Activated CD4-positive, alpha-beta T cell treated with anti-CD3 and anti-CD28 coated beads, Interleukin-10, Interleukin-2, amounts not matched to agents 100 ng/mL and 50 ng/mL, durations not matched to agents 16 hours and 8 hours (primary cell): ENCODE measurements around the gene SCRG1.
A peak's percentile ranks its signal among the peaks of the same experiment; 100 is the strongest.

Experiments
- DNase-seq: peaks from one replicate; pipeline ENCODE4 v3.0.0-alpha.2; 2020

Gene SCRG1

DNA sequence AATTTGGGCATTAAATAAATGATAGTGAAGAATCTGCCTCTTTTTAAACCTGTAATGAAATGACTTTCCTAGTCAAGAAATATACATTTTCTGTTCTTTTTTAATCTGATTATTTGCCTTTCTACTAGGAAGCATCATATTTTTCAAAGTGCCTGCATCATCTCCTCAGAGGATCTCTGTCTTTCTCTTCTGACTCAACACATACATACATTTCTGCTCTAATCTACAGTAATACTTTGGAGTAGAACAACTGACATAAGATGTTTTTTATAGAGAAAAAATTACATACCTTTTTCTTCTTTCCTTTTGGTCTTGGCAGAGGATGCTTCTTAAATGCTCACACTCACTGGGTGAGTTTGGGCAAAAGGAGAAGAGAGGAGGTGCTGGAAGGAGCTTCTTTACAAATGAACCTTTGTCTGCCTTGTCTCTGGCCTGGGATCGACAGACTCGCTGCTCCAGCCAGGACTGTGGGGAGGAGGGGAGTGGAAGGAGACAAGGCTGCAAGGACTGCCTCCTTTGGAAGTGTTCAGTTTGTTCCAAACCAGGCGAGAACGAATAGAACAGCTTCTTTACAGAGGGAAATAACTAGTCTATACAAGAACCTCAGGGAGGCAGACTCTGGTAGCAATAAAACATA, at the start of gene SCRG1:
SCRG1 (minus strand) TSS at position 338 of the 637 bp plus-strand sequence. CDS start 7,702 bp downstream, outside the sequence.
- DNase-seq, result no peak

DNA sequence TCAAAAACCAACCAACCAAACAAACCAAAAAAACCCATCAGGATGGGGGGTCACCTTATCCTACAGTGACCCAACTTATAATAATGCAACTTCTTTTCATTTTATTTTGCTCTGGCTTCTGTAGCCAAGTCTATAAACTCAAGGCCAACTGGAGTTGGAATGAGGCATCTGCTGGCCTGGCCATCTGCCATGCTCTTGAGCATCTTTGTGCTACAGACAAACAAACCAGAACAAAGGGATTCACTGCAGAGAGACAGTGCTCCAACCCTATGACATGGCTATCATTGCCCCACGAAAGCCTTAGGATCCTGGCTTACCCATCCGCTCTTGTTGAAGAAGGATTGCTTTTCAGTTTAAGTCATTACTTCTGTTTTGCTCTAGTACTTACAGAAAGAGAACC, 49.2 kb upstream of the SCRG1 start:
- DNase-seq, result no peak

DNA sequence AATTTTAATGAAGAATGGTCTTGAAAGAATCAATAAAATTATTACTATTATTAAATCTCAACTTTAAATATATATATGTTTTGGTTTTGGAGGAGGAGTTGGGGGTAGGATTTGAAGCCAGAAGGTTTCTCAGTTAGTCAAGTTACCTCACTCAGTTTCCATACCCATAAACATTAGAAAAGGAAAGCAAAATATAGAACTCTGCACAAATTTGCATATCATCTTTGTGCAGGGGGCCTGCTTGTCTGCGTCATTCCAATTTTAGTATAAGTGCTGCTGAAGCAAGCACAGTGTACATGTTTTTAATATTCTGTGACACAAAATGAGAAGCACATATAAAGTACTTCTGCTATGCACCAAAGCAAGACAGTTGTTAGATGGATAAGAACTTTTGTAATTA, 47.5 kb upstream of the SCRG1 start:
- DNase-seq, result no peak

DNA sequence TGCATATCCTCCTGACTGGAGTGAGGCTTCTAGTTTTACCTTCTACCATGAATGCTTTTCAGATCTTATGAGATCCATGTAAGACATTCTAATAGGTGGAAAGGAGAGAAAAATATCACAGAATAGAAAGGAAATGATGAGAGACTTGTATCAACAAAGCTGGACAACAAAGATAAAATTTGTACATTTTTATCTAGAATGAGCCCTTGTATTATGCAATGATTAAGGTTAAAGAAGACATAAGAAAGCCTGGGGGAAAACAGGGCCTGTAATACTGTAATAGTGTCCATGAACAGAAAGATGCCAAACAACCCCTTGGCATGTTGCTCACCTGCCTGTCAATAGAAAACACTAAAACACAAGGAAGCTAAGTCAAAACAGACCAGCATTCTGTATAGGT, 44.2 kb upstream of the SCRG1 start:
- no peak for DNase-seq

DNA sequence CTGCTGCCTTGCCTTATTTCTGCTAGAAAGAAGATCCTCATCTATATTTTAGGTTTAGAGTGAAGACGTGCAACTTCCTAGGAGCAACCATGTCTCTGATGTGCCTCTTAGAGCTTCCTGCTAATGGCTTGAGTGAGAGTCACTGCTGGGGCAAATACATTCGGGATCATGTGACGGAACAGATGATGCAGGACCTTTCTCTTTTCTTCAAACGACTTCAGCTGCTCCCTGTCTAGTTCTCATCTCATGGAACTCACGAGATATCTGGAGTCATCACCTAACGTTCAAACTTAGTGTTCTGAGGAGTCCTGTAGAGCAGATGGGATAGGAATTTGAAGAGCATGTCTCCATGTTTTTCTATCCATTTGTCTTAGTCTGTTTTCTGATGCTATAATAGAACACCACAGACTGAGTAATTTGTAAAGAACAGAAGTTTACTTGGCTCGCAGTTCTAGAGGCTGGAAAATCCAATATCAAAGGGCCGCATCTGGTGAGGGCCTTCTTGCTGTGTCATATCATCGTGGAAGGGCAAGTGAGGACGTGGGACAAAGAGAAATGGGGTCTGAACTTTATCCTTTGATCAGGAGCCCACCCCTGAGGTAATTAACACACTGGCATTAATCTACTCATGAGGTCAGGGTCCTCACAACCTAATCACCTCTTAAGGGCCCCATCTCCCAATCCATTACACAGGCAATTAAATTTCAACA, 43.5 kb upstream of the SCRG1 start:
- no peak for DNase-seq

DNA sequence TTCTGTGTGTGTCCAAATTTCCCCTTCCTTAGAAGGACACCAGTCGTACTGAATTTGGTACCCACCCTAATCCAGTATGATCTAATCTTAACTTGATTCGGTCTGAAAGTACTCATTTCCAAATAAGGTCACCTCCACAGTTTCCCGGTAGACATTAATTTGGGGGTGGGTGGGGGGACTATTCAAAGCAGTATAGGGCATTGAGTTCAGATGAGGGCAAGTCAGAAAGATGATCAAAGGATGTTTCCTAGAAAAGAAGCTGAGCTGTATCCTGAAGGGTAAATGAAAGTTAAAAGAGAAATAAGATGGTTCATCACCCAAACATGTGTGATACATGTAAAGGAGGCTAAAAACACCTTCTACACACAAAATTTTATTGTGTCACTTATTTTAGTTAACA, 42.0 kb upstream of the SCRG1 start:
- DNase-seq, result no peak

DNA sequence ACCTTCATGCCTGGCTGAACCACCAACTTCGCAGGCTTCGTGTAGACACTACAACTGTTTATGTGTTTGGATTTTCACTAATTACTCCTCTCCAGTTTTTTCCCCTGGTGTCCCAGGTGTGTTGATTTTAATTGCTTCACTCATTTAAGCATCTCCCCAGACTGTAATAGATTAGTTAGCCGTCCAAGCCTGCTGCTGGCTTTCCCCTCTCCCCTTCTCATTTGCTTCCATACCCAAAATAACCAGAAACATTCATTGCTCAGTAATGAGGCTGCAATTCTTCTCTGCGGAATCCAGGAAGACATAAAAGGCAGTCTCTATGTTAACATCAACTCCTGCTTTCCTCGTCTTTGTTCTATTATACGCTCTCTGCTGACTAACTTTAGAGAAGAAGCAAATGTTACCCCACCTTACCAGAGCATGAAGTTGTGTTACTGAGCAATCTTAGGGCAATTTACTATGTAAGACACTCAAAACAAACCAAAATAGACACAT, 37.9 kb upstream of the SCRG1 start:
- no peak for DNase-seq

DNA sequence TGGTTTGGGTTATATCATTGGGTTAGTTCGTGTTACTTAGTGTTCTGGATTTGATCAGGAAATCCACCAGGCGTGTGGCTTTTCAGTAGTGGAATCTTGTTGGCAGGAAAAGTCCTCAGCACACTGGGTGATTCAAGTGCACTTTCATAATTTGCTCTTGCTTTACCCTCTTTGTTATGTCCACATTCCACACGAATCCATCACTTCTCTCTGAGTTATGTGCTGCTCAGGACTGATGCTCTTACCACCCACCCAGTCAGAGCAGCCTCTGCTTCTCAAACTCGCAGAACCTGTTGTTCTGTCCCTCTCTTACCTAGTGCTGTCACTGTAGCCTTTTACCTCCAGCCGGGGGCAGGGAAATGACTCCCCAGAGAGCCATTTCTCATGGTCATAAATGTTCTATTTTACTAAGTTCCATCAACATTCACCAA, 37.2 kb upstream of the SCRG1 start:
- DNase-seq, result no peak

DNA sequence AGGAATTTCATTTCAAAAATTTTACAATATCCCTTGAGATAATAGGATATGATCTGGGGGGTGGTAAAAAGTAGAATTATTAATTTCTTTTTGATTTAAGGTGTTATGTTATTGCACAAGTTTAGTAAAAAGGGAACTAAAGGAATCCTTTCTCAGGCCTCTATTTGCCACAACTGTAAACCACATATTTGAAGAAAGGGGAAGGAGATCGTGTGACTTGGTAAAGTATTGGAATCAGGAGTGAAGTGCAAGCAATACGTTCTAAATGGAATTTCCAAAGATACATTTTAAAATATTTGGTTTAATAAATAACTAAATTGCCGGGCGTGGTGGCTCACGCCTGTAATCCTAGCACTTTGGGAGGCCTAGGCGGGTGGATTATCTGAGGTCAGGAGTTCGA, 35.3 kb upstream of the SCRG1 start:
- no peak for DNase-seq

DNA sequence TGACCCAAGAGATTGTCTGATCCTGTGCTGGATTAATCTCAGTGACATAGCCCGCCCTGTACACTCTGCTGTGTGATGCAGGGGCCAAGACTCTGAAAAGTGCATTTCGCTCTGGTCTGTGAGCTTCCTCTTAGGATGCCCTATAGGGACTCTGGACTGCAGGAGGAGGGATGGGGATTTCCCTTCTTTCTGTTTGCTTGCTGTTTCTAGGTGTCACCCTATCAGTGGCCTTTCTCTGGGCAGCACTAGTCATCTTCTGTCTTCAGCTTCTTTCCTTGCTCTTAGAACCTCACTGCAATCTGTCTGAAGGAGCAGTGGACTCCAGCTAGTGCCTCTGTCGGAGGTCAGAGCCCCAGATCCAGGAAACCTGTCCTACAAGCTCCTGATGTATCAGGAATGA, 34.5 kb upstream of the SCRG1 start:
- DNase-seq, result no peak

DNA sequence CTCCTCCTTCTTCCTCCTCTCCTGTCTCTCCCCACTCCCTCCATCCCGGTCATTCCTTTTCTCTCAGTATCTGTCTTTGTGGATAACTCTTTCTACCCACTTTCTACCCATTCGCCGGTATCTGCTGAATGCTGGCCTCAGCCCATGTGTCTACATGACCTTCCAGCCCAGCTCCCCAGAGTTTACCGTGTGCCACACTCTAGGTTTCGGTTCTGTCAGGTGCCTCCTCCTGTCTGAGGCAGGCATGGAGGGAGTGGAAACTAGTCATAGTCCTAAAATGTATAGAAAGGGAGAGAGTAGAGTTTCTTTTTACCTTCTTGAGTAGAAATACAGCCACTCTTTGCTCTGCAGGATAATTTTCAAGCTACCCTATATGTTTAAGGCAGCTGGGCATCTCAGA, 33.5 kb upstream of the SCRG1 start:
- DNase-seq, result no peak

DNA sequence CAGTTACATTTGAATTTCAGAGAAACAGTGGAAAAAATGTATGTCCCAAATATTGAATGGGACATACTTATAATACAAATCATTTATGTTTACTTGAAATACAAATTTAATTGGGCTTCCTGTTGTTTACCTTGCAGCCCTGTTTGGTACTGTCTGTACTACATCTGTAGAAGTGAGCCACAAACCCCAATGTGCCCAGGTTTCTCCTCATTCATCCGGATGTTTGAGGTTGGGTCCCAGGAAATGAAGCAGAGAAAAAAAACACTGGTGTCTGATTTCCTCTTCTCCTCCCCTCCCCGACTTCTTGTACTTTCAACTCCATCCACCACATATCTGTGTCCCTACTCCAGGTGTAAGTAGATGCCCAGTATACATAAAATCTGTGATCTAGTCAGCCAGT, 27.1 kb upstream of the SCRG1 start:
- DNase-seq, result peak; percentile 13

DNA sequence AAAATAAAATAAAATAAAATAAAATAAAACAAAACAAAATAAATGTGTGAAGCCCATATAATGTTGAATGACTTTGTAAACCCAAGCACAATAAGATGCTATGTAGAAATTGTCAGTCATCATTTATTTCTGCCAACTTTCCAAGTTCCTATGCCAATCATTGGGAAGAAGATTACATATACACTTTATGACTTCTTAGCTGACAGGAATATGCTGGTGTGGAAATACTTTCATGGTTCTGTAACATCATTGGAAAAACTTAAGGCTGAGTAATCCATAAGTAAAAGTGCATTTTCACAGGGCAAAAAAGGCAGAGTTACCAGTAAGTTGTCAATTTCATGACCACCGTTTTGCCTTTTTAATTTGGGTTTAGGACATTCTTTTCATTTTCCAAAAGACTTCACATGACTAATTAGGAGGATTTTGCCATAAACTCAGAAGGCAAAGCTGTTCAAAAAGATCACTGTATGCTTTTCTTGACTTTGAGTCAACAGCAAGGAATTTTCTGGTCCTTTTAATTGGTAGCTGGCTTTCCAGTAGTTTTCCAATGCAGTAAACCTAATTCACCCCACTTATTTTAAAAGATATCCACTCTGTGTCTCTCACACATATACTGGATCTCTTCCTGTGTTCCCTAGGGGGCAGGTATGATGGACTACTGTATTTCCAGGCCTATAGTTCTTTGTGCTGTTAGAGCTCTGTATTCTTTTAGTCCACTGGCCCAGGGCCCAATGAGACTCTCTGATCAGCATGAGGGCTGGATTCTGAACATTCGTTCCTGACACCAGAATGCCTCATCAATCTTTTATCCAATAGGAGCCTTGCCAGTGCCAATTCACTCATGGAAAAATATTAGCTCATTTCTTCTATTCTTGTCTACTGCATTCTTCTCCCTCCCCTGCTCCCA, 26.2 kb upstream of the SCRG1 start:
- DNase-seq, result no peak

DNA sequence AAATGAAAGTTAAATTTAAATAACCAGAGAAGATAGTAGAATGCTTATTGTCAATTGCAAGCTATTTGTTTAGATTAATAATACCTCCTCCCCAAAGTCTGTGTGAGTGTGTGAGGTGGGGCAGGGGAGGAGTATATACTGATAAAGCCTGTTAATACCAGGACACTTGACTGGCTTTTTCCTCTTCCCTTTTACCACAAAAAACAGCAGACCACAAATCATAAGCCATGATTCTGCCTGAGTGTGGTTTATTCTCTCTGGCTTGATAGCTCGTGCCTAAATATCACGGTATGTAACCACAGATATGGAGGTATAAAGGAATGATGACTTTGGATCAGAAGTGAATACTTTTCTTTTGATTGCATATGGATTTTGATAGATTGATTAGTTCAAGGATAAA, 21.9 kb upstream of the SCRG1 start:
- DNase-seq, result no peak

DNA sequence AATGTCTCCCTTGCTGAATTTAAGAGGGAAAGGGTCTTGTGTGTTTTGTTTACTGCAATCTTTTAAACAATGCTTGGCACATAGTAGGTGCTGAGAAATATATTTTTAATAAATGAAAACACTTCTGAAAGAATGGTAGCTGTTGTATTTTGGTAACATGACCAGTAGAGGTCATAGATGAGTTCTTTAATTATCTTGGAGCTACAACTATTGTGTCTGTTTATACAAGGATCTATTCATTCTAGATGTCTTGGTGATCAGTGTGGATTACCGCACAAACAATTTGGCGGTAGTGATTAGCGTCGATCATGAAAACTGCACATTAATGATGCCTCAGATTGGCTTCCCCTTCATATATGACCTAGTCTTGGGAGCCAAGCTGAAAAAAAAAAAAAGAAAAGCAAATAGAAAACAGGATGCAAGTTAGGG, 21.4 kb upstream of the SCRG1 start:
- peak; percentile 28 for DNase-seq

DNA sequence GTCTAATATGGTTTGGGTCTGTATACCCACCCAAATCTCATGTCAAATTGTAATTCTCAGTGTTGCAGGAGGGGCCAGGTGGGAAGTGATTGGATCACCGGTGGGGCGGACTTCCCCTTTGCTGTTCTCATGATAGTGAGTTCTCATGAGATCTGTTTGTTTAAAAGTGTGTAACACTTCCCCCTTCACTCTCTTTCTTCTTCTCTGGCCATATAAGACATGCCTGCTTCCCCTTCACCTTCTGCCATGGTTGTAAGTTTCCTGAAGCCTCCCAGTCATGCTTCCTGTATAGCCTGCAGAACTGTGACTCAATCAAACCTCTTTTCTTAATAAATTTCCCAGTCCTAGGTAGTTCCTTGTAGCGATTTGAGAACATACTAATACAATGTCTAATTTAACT, 19.7 kb upstream of the SCRG1 start:
- DNase-seq, result no peak

DNA sequence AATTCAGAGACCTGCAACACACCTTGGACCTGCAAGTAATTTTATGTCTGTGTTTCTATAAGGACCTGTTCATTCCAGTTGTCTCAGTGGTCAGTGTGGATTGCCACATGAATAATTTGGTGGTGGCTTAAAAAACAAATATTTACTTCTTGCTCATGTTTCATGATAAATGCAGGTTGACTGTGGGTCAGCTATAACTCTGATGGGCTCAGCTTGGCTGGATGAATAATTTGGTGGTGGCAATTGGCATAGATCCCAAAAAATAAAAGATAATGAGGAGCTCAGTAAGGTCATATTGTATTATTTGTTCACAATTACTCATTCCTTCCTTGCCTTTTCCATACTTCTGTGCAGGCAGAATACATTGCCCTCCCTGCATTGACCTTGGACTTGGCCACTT, 18.9 kb upstream of the SCRG1 start:
- no peak for DNase-seq

DNA sequence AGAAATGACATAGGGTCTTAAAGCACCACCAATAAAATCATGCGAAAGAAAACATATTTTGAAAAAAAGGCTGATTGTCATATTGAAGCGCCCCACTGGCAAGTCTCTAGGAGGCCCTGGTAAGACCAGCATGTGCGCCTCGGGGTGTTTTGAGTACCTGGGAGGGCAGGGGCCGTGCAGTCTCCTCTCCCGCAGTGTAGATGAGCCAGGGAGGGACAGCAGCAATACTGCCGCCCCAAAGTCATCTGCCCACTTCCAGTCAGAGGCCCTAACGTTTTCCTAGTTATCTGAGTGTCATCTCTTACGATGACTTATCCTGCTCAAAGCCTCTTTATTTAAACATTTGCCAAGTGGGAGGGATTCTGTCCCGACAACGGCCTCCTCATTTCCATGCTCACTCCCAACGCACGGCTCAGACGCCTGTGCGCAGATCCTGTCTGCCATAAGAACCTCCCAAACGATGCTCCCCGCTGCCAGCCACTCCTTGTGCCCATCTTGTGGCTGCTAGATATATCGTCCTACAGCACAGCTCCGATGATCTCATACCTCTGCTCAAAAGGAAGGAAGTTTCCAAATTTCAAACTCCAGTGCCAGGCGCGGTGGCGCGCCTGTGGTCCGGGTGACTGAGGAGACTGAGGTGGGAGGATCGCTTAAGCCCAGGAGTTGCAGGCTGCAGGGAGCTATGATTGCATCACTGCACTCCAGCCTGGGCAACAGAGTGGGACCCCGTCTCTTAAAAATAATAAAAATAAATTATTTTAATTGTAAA, 17.2 kb upstream of the SCRG1 start:
- DNase-seq, result no peak

DNA sequence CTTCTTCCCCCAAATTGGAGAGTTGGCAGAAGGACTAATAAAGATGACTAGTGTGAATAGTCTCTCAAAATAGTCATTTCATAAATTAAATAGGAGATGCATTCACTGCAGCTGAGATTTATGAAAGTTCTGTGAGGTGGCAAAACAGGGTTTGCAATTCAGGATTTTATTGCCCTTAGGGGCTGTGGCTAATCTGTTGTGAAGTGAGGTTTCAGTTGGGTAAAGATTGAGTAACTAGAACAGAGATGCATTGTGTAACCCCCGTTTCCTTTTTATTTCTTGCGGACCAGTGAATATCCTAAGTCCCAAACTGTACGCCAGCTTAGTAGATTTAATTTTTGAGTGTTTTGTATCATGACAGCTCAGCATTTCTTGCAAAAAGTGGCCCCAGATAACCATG, 16.2 kb upstream of the SCRG1 start:
- DNase-seq, result no peak

DNA sequence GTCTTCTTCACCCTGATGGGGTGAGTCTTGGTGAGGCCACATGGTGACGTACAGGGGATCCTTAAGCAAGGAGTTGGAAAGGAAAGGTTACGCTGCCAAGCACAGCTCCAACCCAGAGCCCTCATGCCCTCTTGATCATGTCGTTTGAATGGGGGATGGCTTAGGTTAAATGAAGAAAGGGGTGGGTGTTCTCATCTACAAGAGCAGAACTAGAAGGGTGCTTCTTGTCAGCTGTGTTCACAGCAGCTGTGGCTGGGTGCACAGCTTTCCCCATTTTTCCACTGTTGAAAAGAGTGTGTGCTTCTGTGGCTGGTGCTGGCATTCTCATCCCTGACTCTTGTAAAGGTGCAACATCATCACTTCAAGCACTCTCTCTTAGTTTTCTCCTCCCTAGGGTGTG, 15.5 kb upstream of the SCRG1 start:
- DNase-seq, result no peak

DNA sequence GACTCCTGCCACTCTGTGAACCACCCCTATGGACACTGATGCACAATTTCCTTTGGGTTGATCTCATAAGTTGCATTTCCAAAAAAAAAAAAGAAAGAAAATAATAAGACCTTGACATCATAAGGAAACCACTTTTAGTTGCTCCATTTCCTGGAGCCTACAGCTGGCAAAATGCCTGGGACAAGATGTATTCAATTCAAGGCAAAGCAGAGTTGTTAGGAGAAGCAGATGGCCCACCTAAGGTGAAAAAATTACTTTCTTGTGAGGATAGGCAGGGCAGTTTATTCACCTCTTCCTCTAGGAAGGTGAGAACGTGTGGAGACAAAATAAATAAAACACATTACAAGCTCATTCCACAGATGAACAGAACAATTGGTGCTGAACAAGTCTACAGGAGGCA, 14.1 kb upstream of the SCRG1 start:
- DNase-seq, result no peak

DNA sequence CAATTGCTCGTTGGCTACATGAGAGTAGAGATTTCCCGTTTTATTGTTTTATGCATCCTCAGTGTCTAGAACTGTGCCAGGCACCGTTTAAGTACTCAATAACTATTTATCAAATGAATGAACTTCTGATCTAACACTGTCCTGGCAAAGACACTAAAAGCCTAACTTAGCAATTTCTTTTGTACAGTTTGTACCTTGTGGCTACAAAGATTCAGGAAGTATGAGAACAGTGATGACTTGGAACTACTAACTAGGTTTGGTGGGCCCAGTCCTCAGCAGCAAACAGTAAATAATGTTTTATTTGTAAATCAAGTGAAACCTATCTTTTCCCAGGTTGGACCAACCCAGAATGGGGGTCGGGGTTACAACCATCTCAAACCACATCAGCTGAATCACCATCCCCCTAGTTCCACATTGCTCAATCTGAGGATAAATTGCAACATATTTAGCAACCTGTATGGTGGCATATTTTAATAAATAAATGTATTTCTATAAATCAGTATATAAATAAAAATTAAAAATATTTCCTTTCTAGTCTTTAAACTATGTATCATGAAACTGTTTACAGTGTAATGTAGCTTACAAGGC, 12.3 kb upstream of the SCRG1 start:
- DNase-seq, result no peak
